ENCODE measurements around the gene SEMA4D.

Gene SEMA4D

GRCh38 chr9:89408628-89409101, 89.2 kb downstream of the SEMA4D start:
- H3K27ac ChIP-seq = no peak overlapping the region
- no peaks in the 10 kb centered on the region for H3K4me1 ChIP-seq
- H3K4me3 ChIP-seq = no peak overlapping the region
- no peak for TF ChIP-seq CTCF (IDR thresholded peaks at IDR 0.05)
- no peaks in the 10 kb centered on the region for H3K27me3 ChIP-seq
- H3K36me3 ChIP-seq = peaks cover 0 to 5% (median 0%) of the 10 kb centered on the region in 3 donors
- no peaks in the 10 kb centered on the region for H3K9me3 ChIP-seq
- intact Hi-C loops (cut with DNase I; ENCODE audit: low total_unique reads) = no loop called here
- DNase-seq = no peak

GRCh38 chr9:89407070-89407469, 90.8 kb downstream of the SEMA4D start:
- Histone ChIP-seq H3K9me3 (no peaks in the 10 kb centered on the region), H3K27me3 (no peaks in the 10 kb centered on the region), H3K36me3 (peaks cover 0 to 21% (median 5%) of the 10 kb centered on the region in 3 donors), H3K4me1 (no peaks in the 10 kb centered on the region), H3K4me3 (no peak overlapping the region), H3K27ac (no peak overlapping the region)
- intact Hi-C loops (cut with DNase I; ENCODE audit: low total_unique reads) = no loop called here
- TF ChIP-seq CTCF (IDR thresholded peaks at IDR 0.05) = no peak
- no peak for DNase-seq

GRCh38 chr9:89405826-89406225, 92.1 kb downstream of the SEMA4D start:
- H3K27ac ChIP-seq = no peak overlapping the region

GRCh38 chr9:89404074-89404473, 93.8 kb downstream of the SEMA4D start:
- Histone ChIP-seq H3K4me3 (no peak overlapping the region), H3K27ac (no peak overlapping the region), H3K27me3 (no peaks in the 10 kb centered on the region), H3K4me1 (no peaks in the 10 kb centered on the region), H3K9me3 (no peaks in the 10 kb centered on the region), H3K36me3 (peaks cover 0 to 33% (median 11%) of the 10 kb centered on the region in 3 donors)
- no peak for TF ChIP-seq CTCF (IDR thresholded peaks at IDR 0.05)
- DNase-seq = no peak
- intact Hi-C loops (cut with DNase I; ENCODE audit: low total_unique reads) = no loop called here

More at GRCh38 chr9:89405826-89406225, 92.1 kb downstream of the SEMA4D start:
- no peak for TF ChIP-seq CTCF (IDR thresholded peaks at IDR 0.05)
- Histone ChIP-seq H3K27me3 (no peaks in the 10 kb centered on the region), H3K4me3 (no peak overlapping the region), H3K36me3 (peaks cover 0 to 31% (median 10%) of the 10 kb centered on the region in 3 donors), H3K4me1 (no peaks in the 10 kb centered on the region), H3K9me3 (no peaks in the 10 kb centered on the region)
- DNase-seq = no peak
- intact Hi-C loops (cut with DNase I; ENCODE audit: low total_unique reads) = no loop called here

- TF ChIP-seq CTCF (IDR thresholded peaks at IDR 0.05) = no peak
- Histone ChIP-seq H3K27me3 (no peaks in the 10 kb centered on the region), H3K27ac (no peak overlapping the region), H3K4me1 (no peaks in the 10 kb centered on the region), H3K9me3 (no peaks in the 10 kb centered on the region), H3K4me3 (no peak overlapping the region), H3K36me3 (peaks cover 0 to 46% (median 14%) of the 10 kb centered on the region in 3 donors)
- intact Hi-C loops (cut with DNase I; ENCODE audit: low total_unique reads) = no loop called here
- no peak for DNase-seq
Measured at GRCh38 chr9:89402695-89403427, 95.1 kb downstream of the SEMA4D start.

Measured in tibial artery (tissue), 4 donors.